Endothelial cell (in vitro differentiated cells): ENCODE data around the gene GALNT18. TPM values are rescaled to one million over a fixed set of nuclear protein-coding genes. Genes with fewer than 3 reads are reported as not detected.

Source experiments
- DNase-seq: peaks from one replicate; pipeline ENCODE4 v3.0.0; 2021; ENCODE audit warnings: low spot score
- H3K27ac Mint-ChIP-seq: one replicate; pipeline ENCODE4 v1.8.0; 2021; ENCODE audit warnings: mixed read lengths, inconsistent platforms; ENCODE audit not compliant: unreplicated experiment
- H3K27me3 Mint-ChIP-seq: one replicate; pipeline ENCODE4 v1.8.0; 2021; ENCODE audit warnings: mild to moderate bottlenecking, moderate library complexity, mixed read lengths, inconsistent platforms; ENCODE audit not compliant: unreplicated experiment
- H3K36me3 Mint-ChIP-seq: one replicate; pipeline ENCODE4 v1.8.0; 2021; ENCODE audit warnings: mild to moderate bottlenecking, low read depth, mixed read lengths, inconsistent platforms; ENCODE audit not compliant: unreplicated experiment
- H3K4me1 Mint-ChIP-seq: one replicate; pipeline ENCODE4 v1.8.0; 2021; ENCODE audit warnings: mild to moderate bottlenecking, mixed read lengths, inconsistent platforms; ENCODE audit not compliant: unreplicated experiment
- H3K4me3 Mint-ChIP-seq: one replicate; pipeline ENCODE4 v1.8.0; 2021; ENCODE audit warnings: mild to moderate bottlenecking, mixed read lengths, inconsistent platforms; ENCODE audit not compliant: unreplicated experiment
- H3K9me3 Mint-ChIP-seq: one replicate; pipeline ENCODE4 v1.8.0; 2021; ENCODE audit warnings: mixed read lengths, inconsistent platforms; ENCODE audit not compliant: unreplicated experiment
- total RNA-seq: library from RNA; stranded (reverse); fragmentation: NEBNext Ultra II Directional; extraction: Animal tissue kit (Norgen Biotek cat#: 25700); gene quantifications from one replicate; pipeline ENCODE4 v1.2.1, GENCODE V29; 2021; ENCODE audit not compliant: unreplicated experiment
- TF ChIP-seq, protein P1 (sequence below): fragments of 200-600 bp; sonication (generic); IDR thresholded peaks from one replicate; pipeline ENCODE4 v1.5.0; 2021; ENCODE audit warnings: antibody characterized with exemption; ENCODE audit not compliant: unreplicated experiment

Gene GALNT18
- total RNA-seq, 1 donor from 2014 or later = 87.6 TPM

- peaks cover 2% of the 10 kb centered on the region for H3K27me3 Mint-ChIP-seq
- TF ChIP-seq, protein P1, sequence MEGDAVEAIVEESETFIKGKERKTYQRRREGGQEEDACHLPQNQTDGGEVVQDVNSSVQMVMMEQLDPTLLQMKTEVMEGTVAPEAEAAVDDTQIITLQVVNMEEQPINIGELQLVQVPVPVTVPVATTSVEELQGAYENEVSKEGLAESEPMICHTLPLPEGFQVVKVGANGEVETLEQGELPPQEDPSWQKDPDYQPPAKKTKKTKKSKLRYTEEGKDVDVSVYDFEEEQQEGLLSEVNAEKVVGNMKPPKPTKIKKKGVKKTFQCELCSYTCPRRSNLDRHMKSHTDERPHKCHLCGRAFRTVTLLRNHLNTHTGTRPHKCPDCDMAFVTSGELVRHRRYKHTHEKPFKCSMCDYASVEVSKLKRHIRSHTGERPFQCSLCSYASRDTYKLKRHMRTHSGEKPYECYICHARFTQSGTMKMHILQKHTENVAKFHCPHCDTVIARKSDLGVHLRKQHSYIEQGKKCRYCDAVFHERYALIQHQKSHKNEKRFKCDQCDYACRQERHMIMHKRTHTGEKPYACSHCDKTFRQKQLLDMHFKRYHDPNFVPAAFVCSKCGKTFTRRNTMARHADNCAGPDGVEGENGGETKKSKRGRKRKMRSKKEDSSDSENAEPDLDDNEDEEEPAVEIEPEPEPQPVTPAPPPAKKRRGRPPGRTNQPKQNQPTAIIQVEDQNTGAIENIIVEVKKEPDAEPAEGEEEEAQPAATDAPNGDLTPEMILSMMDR = no peak
- H3K9me3 Mint-ChIP-seq = no peaks in the 10 kb centered on the region
- no peak overlapping the region for H3K27ac Mint-ChIP-seq
- H3K4me3 Mint-ChIP-seq = no peak overlapping the region
- DNase-seq = no peak
- H3K36me3 Mint-ChIP-seq = peaks cover 49% of the 10 kb centered on the region
- peaks cover 15% of the 10 kb centered on the region for H3K4me1 Mint-ChIP-seq
These were observed 331.5 kb downstream of the GALNT18 start for GRCh38 chr11:11290354-11290753.

GRCh38 chr11:11289669-11290068 is 332.1 kb downstream of the GALNT18 start:
- Mint-ChIP-seq H3K9me3 (no peaks in the 10 kb centered on the region), H3K27me3 (peaks cover 2% of the 10 kb centered on the region), H3K36me3 (peaks cover 48% of the 10 kb centered on the region), H3K27ac (no peak overlapping the region), H3K4me3 (no peak overlapping the region), H3K4me1 (peaks cover 10% of the 10 kb centered on the region)
- TF ChIP-seq, protein P1 = no peak
- DNase-seq = no peak

- Mint-ChIP-seq H3K36me3 (peaks cover 52% of the 10 kb centered on the region), H3K4me3 (no peak overlapping the region), H3K27me3 (peaks cover 2% of the 10 kb centered on the region), H3K27ac (no peak overlapping the region), H3K4me1 (peaks cover 6% of the 10 kb centered on the region), H3K9me3 (no peaks in the 10 kb centered on the region)
- TF ChIP-seq, protein P1 = no peak
- DNase-seq = no peak
These were observed 332.7 kb downstream of the GALNT18 start for GRCh38 chr11:11288972-11289616.

DNA sequence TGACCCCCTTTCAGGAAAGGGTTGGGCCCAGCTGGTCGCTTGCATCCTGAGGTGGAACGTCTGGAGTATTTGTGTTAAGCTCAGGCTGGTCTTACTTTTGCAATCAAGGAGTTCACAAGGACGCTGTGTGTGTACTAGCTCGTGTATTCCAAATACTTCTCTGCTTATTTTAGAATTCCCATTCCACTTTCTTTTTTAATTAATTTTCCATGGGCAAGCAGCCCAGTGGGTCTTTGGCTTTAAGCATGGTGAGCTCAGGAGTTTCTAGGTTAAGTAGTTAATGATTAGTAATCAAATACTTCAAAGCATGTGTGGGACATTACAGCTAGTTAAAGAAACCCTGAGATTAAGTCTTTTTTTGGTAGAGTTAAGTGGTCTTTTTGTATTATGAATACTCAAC is 337.3 kb downstream of the GALNT18 start:
- Mint-ChIP-seq H3K36me3 (peaks cover 33% of the 10 kb centered on the region), H3K27ac (no peak overlapping the region), H3K4me1 (peaks cover 21% of the 10 kb centered on the region), H3K9me3 (no peaks in the 10 kb centered on the region), H3K4me3 (no peak overlapping the region), H3K27me3 (peaks cover 2% of the 10 kb centered on the region)
- TF ChIP-seq, protein P1 = no peak
- no peak for DNase-seq

- Mint-ChIP-seq H3K9me3 (no peaks in the 10 kb centered on the region), H3K4me3 (no peak overlapping the region), H3K27me3 (peaks cover 3% of the 10 kb centered on the region), H3K4me1 (peaks cover 46% of the 10 kb centered on the region), H3K27ac (no peak overlapping the region), H3K36me3 (peaks cover 31% of the 10 kb centered on the region)
- DNase-seq = no peak
- TF ChIP-seq, protein P1 = no peak
These were observed 340.2 kb downstream of the GALNT18 start for GRCh38 chr11:11281626-11282025.
